Spinal cord (tissue), 10 donors: ENCODE measurements around the gene BCL6B. TPM values are rescaled to one million over a fixed set of nuclear protein-coding genes. Genes with fewer than 3 reads are reported as not detected.
A peak's percentile ranks its signal among the peaks of the same experiment; 100 is the strongest.

ENCODE experiments used
- DNase-seq, 6 donors: peaks; one replicate each; pipeline versions ENCODE4 v3.0.0 to v3.0.0-alpha.2; 2013 to 2015; ENCODE audit warnings: low spot score in 6 of 6, low read depth in 4 of 6
- H3K27ac ChIP-seq: one replicate; pipeline ENCODE4 v1.5.1; 2013; ENCODE audit warnings: low read depth, low read length, control low read depth
- H3K27me3 ChIP-seq: one replicate; pipeline ENCODE4 v1.6.1; 2013; ENCODE audit warnings: low read length; ENCODE audit not compliant: control insufficient read depth, insufficient read depth
- H3K36me3 ChIP-seq: one replicate; pipeline ENCODE4 v1.6.1; 2013; ENCODE audit warnings: low read length; ENCODE audit not compliant: control insufficient read depth, insufficient read depth
- H3K4me1 ChIP-seq: one replicate; pipeline ENCODE4 v1.6.1; 2013; ENCODE audit warnings: low read length; ENCODE audit not compliant: control insufficient read depth, insufficient read depth
- H3K4me3 ChIP-seq: one replicate; pipeline ENCODE4 v1.5.1; 2013; ENCODE audit warnings: low read depth, low read length, control low read depth
- H3K9me3 ChIP-seq: one replicate; pipeline ENCODE4 v1.6.1; 2013; ENCODE audit warnings: low read length; ENCODE audit not compliant: control insufficient read depth, insufficient read depth
- WGBS: methylation state at CpG from one replicate; pipeline ENCODE4 v1.1.5; 2013; ENCODE audit warnings: missing lambda C conversion rate; ENCODE audit not compliant: insufficient coverage; 5-methylcytosine and 5-hydroxymethylcytosine counted together
- polyA plus RNA-seq, 2 donors: library from polyadenylated mRNA; unstranded; fragments of 120-200 nt; gene quantifications; one replicate each; pipeline ENCODE4 v1.2.1, GENCODE V29; 2013; ENCODE audit not compliant: insufficient read length in 2 of 2
- total RNA-seq, 2 donors: library from RNA; depleted of rRNA in 1 of 2; stranded (reverse); fragments of 120-200 nt in 1 of 2; fragments of >200 nt in 1 of 2; gene quantifications; one replicate each; pipeline versions ENCODE4 v1.2.3 to v1.2.4, GENCODE V29; 2013 to 2014
- donor health status: healthy.

The BCL6B gene
- total and polyA plus RNA-seq, 4 donors: 3.1 to 13.7 (median 7.0) TPM

- Histone ChIP-seq H3K4me1 (peaks cover 8% of the 10 kb centered on the region), H3K4me3 (no peak overlapping the region), H3K27ac (no peak overlapping the region), H3K27me3 (no peaks in the 10 kb centered on the region), H3K36me3 (peaks cover 24% of the 10 kb centered on the region), H3K9me3 (no peaks in the 10 kb centered on the region)
- WGBS: 100% methylated on average over 1 of the region's 7 CpGs
- DNase-seq: no peak
Measured at GRCh38 chr17:7005716-7006115, 17.1 kb upstream of the BCL6B start.

- Histone ChIP-seq H3K4me1 (peaks cover 13% of the 10 kb centered on the region), H3K9me3 (no peaks in the 10 kb centered on the region), H3K4me3 (no peak overlapping the region), H3K27ac (no peak overlapping the region), H3K27me3 (no peaks in the 10 kb centered on the region), H3K36me3 (peaks cover 15% of the 10 kb centered on the region)
- DNase-seq: no peak
- WGBS: 78% methylated on average over 2 of the region's 2 CpGs
Measured at GRCh38 chr17:7007143-7007542, 15.7 kb upstream of the BCL6B start.

DNA sequence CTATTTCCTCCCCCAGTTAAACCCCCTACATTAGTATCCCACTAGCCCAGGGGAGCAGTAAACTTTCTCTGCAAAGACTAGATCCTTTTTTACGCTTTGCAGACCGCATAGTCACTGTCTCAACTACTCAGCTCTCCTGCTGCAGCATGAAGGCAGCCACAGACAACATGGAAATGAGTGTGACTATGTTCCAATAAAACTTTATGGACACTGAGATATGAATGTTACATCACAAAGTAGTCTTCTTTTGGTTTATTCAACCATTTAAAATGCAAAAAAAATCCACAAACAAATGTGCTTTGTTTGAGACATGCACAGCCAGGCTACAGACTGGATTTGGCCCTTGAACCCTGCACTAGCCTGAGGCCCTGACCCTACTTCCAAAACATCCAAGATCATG is 12.3 kb upstream of the BCL6B start:
- WGBS: no CpG with 5 or more reads among the region's 2 CpGs
- Histone ChIP-seq H3K4me3 (no peak overlapping the region), H3K36me3 (peaks cover 17% of the 10 kb centered on the region), H3K4me1 (peaks cover 29% of the 10 kb centered on the region), H3K9me3 (no peaks in the 10 kb centered on the region), H3K27ac (no peak overlapping the region), H3K27me3 (no peaks in the 10 kb centered on the region)
- DNase-seq: no peak

DNA sequence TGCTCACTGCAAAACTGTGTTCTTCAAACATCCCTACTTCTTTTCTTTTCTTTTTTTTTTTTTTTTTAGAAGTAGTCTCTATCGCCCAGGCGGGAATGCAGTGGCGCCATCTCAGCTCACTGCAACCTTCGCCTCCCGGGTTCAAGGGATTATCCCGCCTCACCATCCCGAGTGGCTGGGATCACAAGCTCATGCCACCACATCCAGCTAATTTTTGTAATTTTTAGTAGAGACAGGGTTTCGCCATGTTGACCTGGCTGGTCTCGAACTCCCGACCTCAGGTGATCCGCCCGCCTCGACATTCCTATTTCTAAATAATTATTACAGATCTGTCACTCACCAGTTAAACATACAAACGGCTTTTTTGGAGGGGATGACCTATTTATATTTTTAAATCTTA is 11.4 kb upstream of the BCL6B start:
- H3K4me1 ChIP-seq: peaks cover 35% of the 10 kb centered on the region

DNA sequence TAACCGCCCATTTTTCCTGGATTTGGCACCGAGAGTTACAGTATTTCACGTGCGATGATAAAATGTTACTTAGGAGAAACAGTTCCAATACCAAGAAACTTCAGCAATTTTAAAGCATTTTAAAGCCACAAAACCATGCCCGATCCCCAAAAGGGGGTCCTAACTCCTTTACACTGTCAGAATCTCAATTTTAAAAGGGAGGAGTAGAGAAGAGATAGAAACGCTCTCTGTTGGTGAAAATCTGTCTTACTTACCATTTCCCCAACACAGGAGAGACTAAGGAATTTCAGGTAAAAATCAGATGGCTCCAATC is 11.0 kb upstream of the BCL6B start:
- Histone ChIP-seq H3K9me3 (no peaks in the 10 kb centered on the region), H3K36me3 (peaks cover 18% of the 10 kb centered on the region), H3K4me3 (peak overlapping the region; percentile 98), H3K27me3 (no peaks in the 10 kb centered on the region), H3K4me1 (peaks cover 40% of the 10 kb centered on the region), H3K27ac (peak overlapping the region; percentile 94)
- no peak for DNase-seq
- no CpG with 5 or more reads among the region's 6 CpGs for WGBS

More for the DNA sequence above, 11.4 kb upstream of the BCL6B start:
- H3K36me3 ChIP-seq: peaks cover 16% of the 10 kb centered on the region
- peak overlapping the region; percentile 98 for H3K4me3 ChIP-seq
- 50% methylated on average over 2 of the region's 14 CpGs for WGBS
- no peaks in the 10 kb centered on the region for H3K27me3 ChIP-seq
- H3K9me3 ChIP-seq: no peaks in the 10 kb centered on the region
- no peak for DNase-seq
- no peak overlapping the region for H3K27ac ChIP-seq

- peaks cover 31% of the 10 kb centered on the region for H3K36me3 ChIP-seq
- under 1% methylated on average over 61 of the region's 75 CpGs for WGBS
- H3K9me3 ChIP-seq: no peaks in the 10 kb centered on the region
- H3K27me3 ChIP-seq: no peaks in the 10 kb centered on the region
- DNase-seq: peak in 5 of 6 donors; percentile 88 to 99 (median 92)
- peaks cover 66% of the 10 kb centered on the region for H3K4me1 ChIP-seq
- peak overlapping the region; percentile 98 for H3K4me3 ChIP-seq
- H3K27ac ChIP-seq: peak overlapping the region; percentile 94
Measured at GRCh38 chr17:7014261-7014994, 8.4 kb upstream of the BCL6B start.

GRCh38 chr17:7014995-7015958 is 7.6 kb upstream of the BCL6B start:
- H3K4me1 ChIP-seq: peaks cover 74% of the 10 kb centered on the region
- peak overlapping the region; percentile 98 for H3K4me3 ChIP-seq
- H3K27ac ChIP-seq: peak overlapping the region; percentile 94
- peak in 1 of 6 donors; percentile 61 for DNase-seq
- H3K36me3 ChIP-seq: peaks cover 26% of the 10 kb centered on the region
- no peaks in the 10 kb centered on the region for H3K9me3 ChIP-seq
- WGBS: 0% methylated on average over 25 of the region's 56 CpGs
- no peaks in the 10 kb centered on the region for H3K27me3 ChIP-seq

DNA sequence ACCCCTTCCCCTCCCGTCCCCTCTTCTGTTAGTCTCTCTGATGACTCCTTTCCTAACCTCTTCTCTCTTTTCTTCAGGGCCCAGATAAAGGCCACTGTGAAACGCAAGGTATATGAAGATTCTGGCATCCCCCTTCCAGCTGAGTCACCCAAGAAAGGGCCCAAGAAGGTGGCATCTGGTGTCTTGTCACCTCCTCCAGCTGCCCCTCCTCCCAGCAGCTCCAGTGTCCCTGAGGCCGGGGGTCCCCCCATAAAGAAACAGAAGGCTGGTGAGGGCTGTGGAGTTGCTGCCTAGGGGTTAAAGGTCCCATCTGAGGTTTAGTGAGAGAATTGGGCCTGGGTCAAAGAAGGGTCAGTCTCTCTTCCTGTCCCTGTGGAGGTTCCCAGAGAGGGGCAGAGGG is 6.4 kb upstream of the BCL6B start:
- no peak overlapping the region for H3K4me3 ChIP-seq
- no peaks in the 10 kb centered on the region for H3K9me3 ChIP-seq
- no peak for DNase-seq
- peaks cover 5% of the 10 kb centered on the region for H3K27me3 ChIP-seq
- H3K27ac ChIP-seq: no peak overlapping the region
- H3K4me1 ChIP-seq: peaks cover 71% of the 10 kb centered on the region
- WGBS: 94% methylated on average over 2 of the region's 3 CpGs
- H3K36me3 ChIP-seq: peaks cover 26% of the 10 kb centered on the region

GRCh38 chr17:7016886-7017826 is 5.7 kb upstream of the BCL6B start:
- H3K4me3 ChIP-seq: no peak overlapping the region
- H3K9me3 ChIP-seq: no peaks in the 10 kb centered on the region
- peaks cover 26% of the 10 kb centered on the region for H3K36me3 ChIP-seq
- WGBS: 70% methylated on average over 14 of the region's 20 CpGs
- no peak for DNase-seq
- H3K4me1 ChIP-seq: peaks cover 77% of the 10 kb centered on the region
- peaks cover 12% of the 10 kb centered on the region for H3K27me3 ChIP-seq
- H3K27ac ChIP-seq: no peak overlapping the region
